Esophagus squamous epithelium (tissue), 4 donors: ENCODE measurements around the gene RAVER1.

Experiments used
- POLR2A ChIP-seq, 4 donors: fragments of 450-650 bp; IDR thresholded peaks; one replicate each; pipeline ENCODE4 v1.6.1; 2017; ENCODE audit warnings: antibody characterized with exemption in 4 of 4, mild to moderate bottlenecking in 4 of 4, moderate library complexity in 3 of 4
- TF ChIP-seq, protein P1 (sequence below), 6 experiments: fragments of 450-650 bp in 4 of 6; fragments of 200-600 bp in 2 of 6; sonication (generic) in 2 of 6; IDR thresholded peaks; one replicate each; pipeline ENCODE4 v1.5.1; 2016 to 2019; ENCODE audit warnings: antibody characterized with exemption in 6 of 6, mild to moderate bottlenecking in 4 of 6, moderate library complexity in 4 of 6

DNA sequence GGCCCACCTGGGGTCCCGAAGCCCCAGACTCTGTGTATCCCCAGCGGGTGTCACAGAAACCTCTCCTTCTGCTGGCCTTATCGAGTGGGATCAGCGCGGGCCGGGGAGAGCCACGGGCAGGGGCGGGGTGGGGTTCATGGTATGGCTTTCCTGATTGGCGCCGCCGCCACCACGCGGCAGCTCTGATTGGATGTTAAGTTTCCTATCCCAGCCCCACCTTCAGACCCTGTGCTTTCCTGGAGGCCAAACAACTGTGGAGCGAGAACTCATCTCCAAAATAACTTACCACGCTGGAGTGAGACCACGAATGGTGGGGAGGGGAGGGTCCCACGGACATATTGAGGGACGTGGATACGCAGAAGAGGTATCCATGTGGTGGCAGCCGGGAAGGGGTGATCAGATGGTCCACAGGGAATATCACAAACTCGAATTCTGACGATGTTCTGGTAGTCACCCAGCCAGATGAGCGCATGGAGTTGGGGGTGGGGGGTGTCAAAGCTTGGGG is 44.6 kb downstream of the RAVER1 start:
- TF ChIP-seq, protein P1, sequence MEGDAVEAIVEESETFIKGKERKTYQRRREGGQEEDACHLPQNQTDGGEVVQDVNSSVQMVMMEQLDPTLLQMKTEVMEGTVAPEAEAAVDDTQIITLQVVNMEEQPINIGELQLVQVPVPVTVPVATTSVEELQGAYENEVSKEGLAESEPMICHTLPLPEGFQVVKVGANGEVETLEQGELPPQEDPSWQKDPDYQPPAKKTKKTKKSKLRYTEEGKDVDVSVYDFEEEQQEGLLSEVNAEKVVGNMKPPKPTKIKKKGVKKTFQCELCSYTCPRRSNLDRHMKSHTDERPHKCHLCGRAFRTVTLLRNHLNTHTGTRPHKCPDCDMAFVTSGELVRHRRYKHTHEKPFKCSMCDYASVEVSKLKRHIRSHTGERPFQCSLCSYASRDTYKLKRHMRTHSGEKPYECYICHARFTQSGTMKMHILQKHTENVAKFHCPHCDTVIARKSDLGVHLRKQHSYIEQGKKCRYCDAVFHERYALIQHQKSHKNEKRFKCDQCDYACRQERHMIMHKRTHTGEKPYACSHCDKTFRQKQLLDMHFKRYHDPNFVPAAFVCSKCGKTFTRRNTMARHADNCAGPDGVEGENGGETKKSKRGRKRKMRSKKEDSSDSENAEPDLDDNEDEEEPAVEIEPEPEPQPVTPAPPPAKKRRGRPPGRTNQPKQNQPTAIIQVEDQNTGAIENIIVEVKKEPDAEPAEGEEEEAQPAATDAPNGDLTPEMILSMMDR (IDR thresholded peaks at IDR 0.05): no peak
- no peak for TF ChIP-seq POLR2A (IDR thresholded peaks at IDR 0.05)
